DMS53 (cell line): ENCODE measurements around the gene VWA1.
"Not testable (repeated sequence)": the region's sequence is repeated elsewhere in the genome, so short reads cannot be mapped to it uniquely, and the experiment has no call there.

ENCODE experiments used
- DNase-seq: peaks from one replicate; lab custom pipeline; 2025; lab: John Stamatoyannopoulos, UW

The VWA1 gene

GRCh38 chr1:1435911-1436629 lies 580 bp downstream of the VWA1 start:
- DNase-seq = peak; percentile 44

- no peak for DNase-seq
These were observed 1.1 kb downstream of the VWA1 start for GRCh38 chr1:1436630-1437032.

GRCh38 chr1:1437033-1437903 lies 1.8 kb downstream of the VWA1 start:
- DNase-seq = no peak

DNA sequence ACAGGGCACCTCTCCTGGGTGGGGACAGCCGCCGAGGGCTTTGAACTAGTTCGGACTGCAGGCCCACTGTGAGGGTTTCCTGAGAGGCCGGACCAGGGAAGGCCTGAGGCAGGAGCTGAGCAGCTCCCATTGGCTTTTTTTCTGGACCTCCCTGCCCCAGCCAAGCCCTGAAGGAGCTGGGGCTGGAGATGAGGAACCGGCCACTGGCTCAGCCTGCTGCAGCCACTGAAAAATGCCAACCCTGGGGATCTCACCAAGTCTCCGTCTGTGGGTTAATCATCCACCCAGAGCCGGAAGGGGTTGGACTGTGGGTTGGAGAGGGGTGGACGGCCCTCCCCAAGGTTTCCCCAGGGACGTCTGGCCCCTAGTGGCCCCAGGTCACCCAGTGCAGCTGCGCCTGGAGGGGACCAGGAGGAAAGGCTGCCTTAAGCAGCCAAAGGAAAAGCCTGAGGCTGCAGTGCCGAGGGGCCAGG lies 2.5 kb downstream of the VWA1 start:
- DNase-seq = peak; percentile 96

GRCh38 chr1:1438531-1439381 lies 3.3 kb downstream of the VWA1 start:
- DNase-seq = no peak

GRCh38 chr1:1439546-1440261 lies 4.2 kb downstream of the VWA1 start:
- DNase-seq = no peak

- DNase-seq = no peak
These were observed 4.9 kb downstream of the VWA1 start for GRCh38 chr1:1440262-1441001.

- peak; percentile 72 for DNase-seq
These were observed 5.8 kb downstream of the VWA1 start for GRCh38 chr1:1441002-1441888.

- no peak for DNase-seq
These were observed 6.7 kb downstream of the VWA1 start for GRCh38 chr1:1442069-1442770.

DNA sequence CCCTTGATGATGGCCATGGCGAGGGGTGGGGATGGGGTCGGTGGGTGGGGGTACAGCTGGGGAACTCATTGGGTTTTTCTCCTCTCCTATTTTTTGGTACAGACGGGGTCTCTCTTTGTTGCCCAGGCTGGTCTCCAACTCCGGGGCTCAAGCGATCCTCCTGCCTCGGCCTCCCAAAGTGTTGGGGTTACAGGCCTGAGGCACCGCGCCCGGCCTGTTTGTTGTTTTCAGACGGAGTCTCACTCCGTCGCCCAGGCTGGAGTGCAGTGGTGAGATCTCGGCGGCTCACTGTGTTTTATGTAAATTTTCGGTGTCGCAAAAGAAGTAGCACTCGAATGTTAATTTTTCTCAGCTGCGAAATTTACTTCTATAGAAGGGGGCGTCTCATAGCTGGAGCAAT lies 11.1 kb downstream of the VWA1 start:
- not testable (repeated sequence) for DNase-seq

DNA sequence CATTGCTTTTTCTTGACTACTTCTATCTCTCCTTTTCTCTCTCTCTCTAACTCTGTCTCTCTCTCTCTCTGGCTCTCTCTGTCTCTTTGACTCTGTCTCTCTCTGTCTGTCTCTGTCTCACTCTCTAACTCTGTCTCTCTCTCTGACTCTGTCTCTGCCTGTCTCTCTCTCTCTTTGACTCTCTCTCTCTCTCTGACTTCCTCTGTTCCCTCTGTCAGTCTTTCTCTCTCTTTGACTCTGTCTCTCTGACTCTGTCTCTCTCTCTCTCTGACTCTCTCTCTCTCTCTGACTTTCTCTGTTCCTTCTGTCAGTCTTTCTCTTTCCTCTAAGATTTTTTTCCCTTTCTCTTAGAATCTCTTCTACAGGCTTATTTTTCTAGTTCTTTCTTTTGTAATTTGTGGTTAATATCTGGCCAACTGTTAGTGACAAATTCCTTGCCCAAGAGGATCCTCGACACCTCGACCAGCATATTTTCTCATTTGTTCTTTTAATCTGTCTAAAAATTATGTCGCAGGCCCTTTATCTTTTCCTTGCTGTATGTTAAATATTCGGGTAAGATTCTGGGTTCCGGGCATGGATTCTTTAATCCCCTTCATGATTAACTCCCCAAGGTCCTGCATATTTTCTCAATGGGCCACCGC lies 13.7 kb downstream of the VWA1 start, which contains the start of gene ATAD3C:
Gene ATAD3C, plus strand, starts transcription at position 591 of the 641 bp plus-strand sequence. CDS start 995 bp downstream, outside the sequence.
- no peak for DNase-seq

DNA sequence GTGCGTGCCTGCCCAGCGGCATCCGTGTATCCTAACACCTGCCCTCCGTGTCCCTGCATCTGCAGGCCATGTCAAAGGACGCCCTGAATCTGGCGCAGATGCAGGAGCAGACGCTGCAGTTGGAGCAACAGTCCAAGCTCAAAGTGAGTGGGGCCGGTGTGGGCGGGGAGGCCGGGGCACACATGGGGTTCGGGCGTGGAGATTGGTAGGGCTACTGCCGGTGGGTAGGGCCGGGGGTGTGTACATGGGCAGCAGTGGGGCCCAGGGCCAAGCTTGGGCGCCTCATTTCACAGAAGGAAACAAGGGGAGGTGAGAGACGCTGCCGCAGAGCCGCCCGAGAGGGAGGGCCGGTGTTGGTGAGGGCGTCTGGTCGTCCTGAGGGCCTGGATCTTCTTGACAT lies 15.1 kb downstream of the VWA1 start:
- DNase-seq = not testable (repeated sequence)

DNA sequence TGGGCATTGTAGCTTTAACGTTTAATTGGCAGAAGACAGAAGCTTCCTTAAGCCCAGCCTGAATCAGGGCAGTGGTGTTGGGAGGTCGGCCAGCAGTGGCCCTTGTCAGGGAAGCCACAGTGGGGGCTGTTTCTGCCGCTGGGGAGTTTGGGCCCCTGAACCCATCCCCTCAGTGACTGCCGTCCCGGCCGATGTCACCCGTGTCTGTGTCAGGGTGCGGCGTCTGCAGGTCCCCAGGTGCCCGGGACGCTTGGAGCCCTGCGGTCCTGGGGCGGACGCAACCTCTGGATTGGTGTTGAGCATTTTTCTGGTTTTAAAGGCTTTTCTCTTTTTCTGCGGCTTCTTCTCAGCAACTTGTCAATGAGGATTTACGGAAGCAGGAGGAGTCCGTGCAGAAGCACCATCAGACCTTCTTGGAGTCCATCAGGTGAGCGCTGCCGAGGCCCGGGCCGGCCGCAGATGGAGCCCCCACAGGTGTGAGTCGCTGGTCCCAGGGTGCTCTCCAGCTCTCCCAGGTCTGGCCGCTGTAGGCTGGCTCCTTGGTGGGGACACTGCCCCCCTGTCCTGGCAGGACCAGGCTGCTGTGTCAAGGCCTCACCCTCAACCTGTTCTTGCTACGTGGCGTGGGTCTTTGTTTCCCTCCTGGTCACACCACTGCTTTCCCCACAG lies 16.3 kb downstream of the VWA1 start:
- no peak for DNase-seq

- peak; percentile 22 for DNase-seq
These were observed 16.9 kb downstream of the VWA1 start for GRCh38 chr1:1452365-1452739.

DNA sequence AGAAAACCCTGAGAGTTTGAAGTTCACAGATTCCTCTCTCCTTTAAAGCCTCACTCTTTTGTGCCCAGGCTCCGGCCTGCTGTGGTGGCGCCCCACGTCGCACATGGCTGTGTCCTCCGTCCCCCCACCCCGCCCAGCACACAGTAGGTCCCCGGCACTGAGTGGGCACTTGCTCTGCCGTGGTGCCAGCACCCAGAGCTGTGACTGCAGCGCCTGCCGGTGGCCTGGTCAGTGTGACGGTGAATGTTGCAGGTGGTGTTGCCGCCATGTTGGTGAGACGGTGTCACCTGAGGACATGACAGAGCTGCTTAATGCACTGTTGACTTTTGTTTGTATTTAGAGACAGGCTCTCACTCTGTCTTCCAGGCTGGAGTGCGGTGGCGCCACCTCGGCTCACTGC lies 17.4 kb downstream of the VWA1 start:
- DNase-seq = peak; percentile 27

GRCh38 chr1:1454286-1455056 lies 19.0 kb downstream of the VWA1 start:
- DNase-seq = not testable (repeated sequence)

DNA sequence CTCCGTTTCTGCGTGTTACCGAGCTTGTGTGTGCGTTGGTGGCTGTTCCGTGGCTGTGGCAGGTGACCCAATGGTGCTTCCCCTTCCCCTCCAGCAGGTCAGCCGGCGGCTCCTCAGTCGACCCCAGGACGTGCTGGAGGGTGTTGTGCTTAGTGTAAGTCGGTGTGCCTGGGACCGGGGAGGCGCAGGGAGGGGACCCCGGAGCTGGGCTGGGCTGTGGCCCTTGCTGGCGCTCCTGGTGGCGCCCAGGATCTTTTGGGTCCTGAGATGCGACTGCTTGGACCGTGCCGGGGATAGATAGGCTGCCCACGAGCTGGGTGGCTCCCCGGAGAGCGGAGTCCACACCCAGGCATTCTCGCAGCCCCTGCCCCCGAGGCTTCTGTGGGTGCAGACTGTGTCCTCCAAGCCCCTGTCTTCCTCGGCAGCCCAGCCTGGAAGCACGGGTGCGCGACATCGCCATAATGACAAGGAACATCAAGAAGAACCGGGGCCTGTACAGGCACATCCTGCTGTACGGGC lies 19.9 kb downstream of the VWA1 start:
- DNase-seq = no peak
